Kidney (tissue), 14 donors: Measurements from ENCODE around the gene VWF. TPM values are rescaled to one million over a fixed set of nuclear protein-coding genes. Genes with fewer than 3 reads are reported as not detected.

Source experiments
- DNase-seq, 5 donors: peaks; one replicate each; pipeline ENCODE4 v3.0.0-alpha.2; 2013 to 2020
- FAIRE-seq: peaks from 2 replicates; lab custom pipeline; 2012; peaks lifted over from hg19 to GRCh38; lab: Jason Lieb, UNC
- H3K27ac ChIP-seq, 2 donors: one replicate each; pipeline ENCODE4 v1.7.0; 2013; ENCODE audit warnings: low read depth in 2 of 2, low read length in 2 of 2, inconsistent platforms in 1 of 2
- H3K27me3 ChIP-seq: one replicate; pipeline ENCODE4 v1.7.1; 2013; ENCODE audit warnings: low read length, inconsistent platforms; ENCODE audit not compliant: control insufficient read depth, insufficient read depth
- H3K36me3 ChIP-seq, 3 donors: one replicate each; pipeline versions ENCODE4 v1.7.0 to v1.7.1; 2013; ENCODE audit warnings: low read length in 3 of 3, control low read depth in 1 of 3, inconsistent platforms in 1 of 3; ENCODE audit not compliant: insufficient read depth in 3 of 3, control insufficient read depth in 2 of 3
- H3K4me1 ChIP-seq, 3 donors: one replicate each; pipeline versions ENCODE4 v1.7.0 to v1.7.1; 2013; ENCODE audit warnings: low read length in 3 of 3, inconsistent platforms in 1 of 3, low read depth in 1 of 3; ENCODE audit not compliant: control insufficient read depth in 2 of 3, insufficient read depth in 2 of 3
- H3K4me3 ChIP-seq, 3 donors: one replicate each; pipeline versions ENCODE4 v1.7.0 to v1.8.1; 2013; ENCODE audit warnings: low read length in 3 of 3, control low read depth in 1 of 3, inconsistent platforms in 1 of 3
- H3K9ac ChIP-seq, 3 donors: one replicate each; pipeline versions ENCODE4 v1.7.0 to v1.7.1; 2013; ENCODE audit warnings: low read length in 3 of 3, control low read depth in 1 of 3, inconsistent platforms in 1 of 3
- H3K9me3 ChIP-seq, 3 donors: one replicate each; pipeline versions ENCODE4 v1.7.0 to v1.7.1; 2013; ENCODE audit warnings: low read length in 3 of 3, control low read depth in 1 of 3, inconsistent platforms in 1 of 3; ENCODE audit not compliant: control insufficient read depth in 2 of 3, insufficient read depth in 1 of 3
- CTCF ChIP-seq: IDR thresholded peaks from 3 replicates; pipeline ENCODE4 v1.5.1; 2012; ENCODE audit warnings: mild to moderate bottlenecking, moderate library complexity, borderline replicate concordance; ENCODE audit not compliant: insufficient read depth; ENCODE audit errors: extremely low read depth
- intact Hi-C: fragments of 100-400 bp; cut with DNase I; formaldehyde crosslinking; loops from one replicate; pipeline ENCODE4 v1.11.1; 2022
- polyA plus RNA-seq: library from polyadenylated mRNA; stranded (reverse); fragments of 350-450 nt; fragmentation: Illumina TruSeq; extraction: RNeasy Lipid Tissue Mini Kit (QIAGEN cat#74804); gene quantifications from one replicate; pipeline ENCODE4 v1.2.3, GENCODE V29; 2014; ENCODE audit warnings: low read depth, low replicate concordance; ENCODE audit not compliant: insufficient read depth
- total RNA-seq: library from RNA; stranded (reverse); fragmentation: NEBNext Ultra II Directional; extraction: Animal tissue kit (Norgen Biotek cat#: 25700); gene quantifications from one replicate; pipeline ENCODE4 v1.2.1, GENCODE V29; 2021
- donor health status: control.
- donor health status: control.
- donor health status: control.
- donor health status: control.
- donor health status: control.
- donor health status: DM: yes; HTN: yes; CAD: no.
- donor health status: Normal renal cell carcinoma (clear cell type).

Gene VWF
- total and polyA plus RNA-seq, 2 donors from 2014 or later = 9.6 to 183 TPM

- FAIRE-seq (no peak), DNase-seq (no peak)
- H3K27ac ChIP-seq = no peak overlapping the region
- intact Hi-C loops = no loop called here
- no peaks in the 10 kb centered on the region for H3K9me3 ChIP-seq
- H3K36me3 ChIP-seq = no peaks in the 10 kb centered on the region
- no peak overlapping the region for H3K9ac ChIP-seq
- H3K4me3 ChIP-seq = no peak overlapping the region
- no peaks in the 10 kb centered on the region for H3K4me1 ChIP-seq
- H3K27me3 ChIP-seq = no peaks in the 10 kb centered on the region
- no peak for TF ChIP-seq CTCF
Measured at GRCh38 chr12:5971194-5971850, 153.1 kb downstream of the VWF start.

DNA sequence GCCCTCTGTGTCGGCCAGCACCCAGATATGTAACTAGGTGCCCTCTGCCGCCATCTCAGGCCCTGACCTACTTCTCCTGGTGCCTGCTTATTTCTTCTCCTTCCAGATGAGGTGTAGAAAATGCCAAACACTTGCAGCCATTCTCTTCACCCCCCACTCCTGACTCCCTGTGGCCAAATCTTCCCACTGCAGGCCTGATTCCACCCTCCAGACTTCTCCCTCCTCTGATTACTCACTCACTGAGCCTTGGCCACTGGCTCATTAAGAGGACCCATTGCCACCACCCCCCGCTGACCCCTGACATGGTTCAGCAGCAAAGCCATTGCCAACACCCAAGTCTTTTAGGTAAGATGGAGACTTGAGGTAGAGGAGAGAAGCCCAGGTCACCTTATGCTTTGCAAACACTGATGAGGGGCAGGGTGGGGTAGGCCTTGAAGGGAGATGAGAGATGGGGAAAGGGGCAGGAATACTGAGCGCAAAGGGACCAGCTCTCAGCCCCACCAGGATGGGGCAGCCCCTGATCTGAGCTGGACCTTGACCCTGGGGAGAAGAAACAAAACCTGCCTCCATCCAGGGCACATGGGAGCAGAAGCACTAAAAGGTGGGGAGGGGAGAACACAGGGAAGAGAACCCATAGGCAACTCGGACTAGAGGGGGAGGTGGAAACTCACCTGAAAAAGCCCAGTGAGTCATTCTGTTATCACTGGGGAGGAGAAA, 154.3 kb downstream of the VWF start:
- peaks cover 0 to 5% (median 0%) of the 10 kb centered on the region in 3 donors for H3K4me1 ChIP-seq
- FAIRE-seq (no peak), DNase-seq (no peak)
- no peak overlapping the region for H3K27ac ChIP-seq
- H3K27me3 ChIP-seq = no peaks in the 10 kb centered on the region
- no peak for TF ChIP-seq CTCF
- no peak overlapping the region for H3K9ac ChIP-seq
- no peaks in the 10 kb centered on the region for H3K36me3 ChIP-seq
- H3K9me3 ChIP-seq = no peaks in the 10 kb centered on the region
- intact Hi-C loops = no loop called here
- H3K4me3 ChIP-seq = no peak overlapping the region

DNA sequence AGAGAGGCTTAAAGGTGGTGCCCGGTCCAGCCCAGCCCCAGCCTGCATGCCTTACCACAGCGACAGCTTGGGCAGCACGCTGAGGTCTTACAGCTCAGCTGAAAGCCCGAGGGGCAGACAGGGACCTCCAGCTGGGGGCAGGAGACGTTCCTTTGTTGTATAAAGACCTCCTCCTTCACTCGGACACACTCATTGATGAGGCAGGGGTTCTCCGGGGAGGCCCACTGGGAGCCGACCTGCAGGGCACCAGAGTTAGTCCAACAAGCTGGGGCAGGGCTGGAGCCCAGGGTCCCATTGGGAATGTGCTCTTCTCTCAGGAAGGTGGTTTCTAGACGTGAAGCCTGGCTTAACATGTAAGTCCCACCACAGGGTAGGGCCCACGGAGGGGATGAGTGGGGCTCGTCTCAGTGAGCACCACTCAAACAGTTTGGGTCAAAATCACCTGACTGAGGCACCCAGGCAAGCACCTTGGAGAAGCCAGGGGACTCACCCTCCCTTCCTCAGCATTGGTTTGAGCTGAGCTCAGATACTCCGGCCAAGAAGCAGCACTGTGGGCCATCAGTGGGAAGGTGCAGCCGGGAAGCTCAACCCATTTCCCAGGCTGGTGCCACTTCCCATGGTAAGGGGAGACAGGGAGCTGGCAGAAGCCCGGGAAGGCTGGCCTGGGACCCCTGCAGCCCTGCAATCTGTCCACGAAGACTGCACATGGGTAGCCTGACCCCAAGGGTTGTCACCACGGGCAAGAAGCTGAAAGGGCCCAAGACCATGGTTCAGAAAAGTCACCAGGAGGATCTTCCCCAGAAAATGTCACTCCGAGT, 155.1 kb downstream of the VWF start:
- no peak for DNase-seq
- H3K4me3 ChIP-seq = no peak overlapping the region
- intact Hi-C loops = no loop called here
- H3K27me3 ChIP-seq = no peaks in the 10 kb centered on the region
- no peaks in the 10 kb centered on the region for H3K36me3 ChIP-seq
- no peaks in the 10 kb centered on the region for H3K9me3 ChIP-seq
- no peak overlapping the region for H3K9ac ChIP-seq
- H3K4me1 ChIP-seq = peaks cover 0 to 5% (median 0%) of the 10 kb centered on the region in 3 donors
- no peak for FAIRE-seq
- H3K27ac ChIP-seq = no peak overlapping the region
- TF ChIP-seq CTCF = no peak
